Measurements from ENCODE around the gene DDIAS. TPM values are rescaled to one million over a fixed set of nuclear protein-coding genes. Genes with fewer than 3 reads are reported as not detected.
"Not testable (repeated sequence)": the region's sequence is repeated elsewhere in the genome, so short reads cannot be mapped to it uniquely, and the experiment has no call there.

Gene DDIAS
- total RNA-seq, 2 donors from 2014 or later: 1.2 TPM; not detected in 1

DNA sequence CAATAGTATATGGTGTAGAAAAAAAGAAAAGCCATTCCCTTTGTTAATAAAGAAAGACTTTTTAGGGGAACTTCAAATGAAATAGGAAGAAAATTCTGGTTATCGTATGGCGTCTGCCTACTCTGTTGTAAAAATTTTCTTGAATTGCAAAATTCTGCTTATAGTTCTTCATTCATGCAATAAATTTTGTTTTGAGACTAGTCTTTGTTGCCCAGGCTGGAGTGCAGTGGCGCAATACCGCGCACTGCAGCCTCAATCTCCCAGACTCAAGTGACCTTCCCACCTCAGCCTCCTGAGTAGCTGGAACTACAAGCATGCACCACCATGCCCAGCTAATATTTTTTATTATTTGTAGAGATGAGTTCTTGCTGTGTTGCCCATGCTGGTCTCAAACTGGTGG lies 5.8 kb downstream of the DDIAS start:
- Histone ChIP-seq H3K4me3 (no peak overlapping the region), H3K9me3 (no peaks in the 10 kb centered on the region), H3K36me3 (no peaks in the 10 kb centered on the region), H3K27ac (no peak overlapping the region), H3K27me3 (replicated peaks; ENCODE audit: insufficient read depth) (no peaks in the 10 kb centered on the region), H3K4me1 (ENCODE audit: control insufficient read depth in 1 of 2, low read depth in 2 of 2) (no peaks in the 10 kb centered on the region)
- TF ChIP-seq, protein P1, sequence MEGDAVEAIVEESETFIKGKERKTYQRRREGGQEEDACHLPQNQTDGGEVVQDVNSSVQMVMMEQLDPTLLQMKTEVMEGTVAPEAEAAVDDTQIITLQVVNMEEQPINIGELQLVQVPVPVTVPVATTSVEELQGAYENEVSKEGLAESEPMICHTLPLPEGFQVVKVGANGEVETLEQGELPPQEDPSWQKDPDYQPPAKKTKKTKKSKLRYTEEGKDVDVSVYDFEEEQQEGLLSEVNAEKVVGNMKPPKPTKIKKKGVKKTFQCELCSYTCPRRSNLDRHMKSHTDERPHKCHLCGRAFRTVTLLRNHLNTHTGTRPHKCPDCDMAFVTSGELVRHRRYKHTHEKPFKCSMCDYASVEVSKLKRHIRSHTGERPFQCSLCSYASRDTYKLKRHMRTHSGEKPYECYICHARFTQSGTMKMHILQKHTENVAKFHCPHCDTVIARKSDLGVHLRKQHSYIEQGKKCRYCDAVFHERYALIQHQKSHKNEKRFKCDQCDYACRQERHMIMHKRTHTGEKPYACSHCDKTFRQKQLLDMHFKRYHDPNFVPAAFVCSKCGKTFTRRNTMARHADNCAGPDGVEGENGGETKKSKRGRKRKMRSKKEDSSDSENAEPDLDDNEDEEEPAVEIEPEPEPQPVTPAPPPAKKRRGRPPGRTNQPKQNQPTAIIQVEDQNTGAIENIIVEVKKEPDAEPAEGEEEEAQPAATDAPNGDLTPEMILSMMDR (IDR thresholded peaks at IDR 0.05): no peak
- DNase-seq (ENCODE audit: low spot score): no peak
- no peak for ATAC-seq (ENCODE audit: insufficient number of reproducible peaks, low FRiP score, low read depth)

DNA sequence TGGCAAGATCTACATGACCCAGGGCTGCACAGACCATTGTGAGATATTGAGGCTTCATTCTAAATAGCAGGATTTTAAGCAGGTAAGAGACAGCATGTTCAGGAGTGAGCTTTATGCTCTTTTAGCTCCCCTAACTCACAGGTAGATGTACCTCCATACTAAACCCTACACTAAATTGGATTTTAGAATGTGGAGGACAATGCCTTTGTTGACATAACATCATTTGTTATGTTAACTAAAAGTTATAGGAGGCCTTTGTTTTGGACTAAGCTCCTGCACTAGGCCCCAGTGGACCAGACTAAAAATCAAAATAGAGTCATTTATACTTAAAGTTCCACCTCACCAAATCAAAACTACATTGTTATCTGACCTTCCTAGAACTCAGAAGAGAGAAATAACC lies 6.8 kb downstream of the DDIAS start:
- Histone ChIP-seq H3K27ac (no peak overlapping the region), H3K27me3 (replicated peaks; ENCODE audit: insufficient read depth) (no peaks in the 10 kb centered on the region), H3K4me3 (no peak overlapping the region), H3K4me1 (ENCODE audit: control insufficient read depth in 1 of 2, low read depth in 2 of 2) (no peaks in the 10 kb centered on the region), H3K36me3 (no peaks in the 10 kb centered on the region), H3K9me3 (no peaks in the 10 kb centered on the region)
- ATAC-seq (ENCODE audit: insufficient number of reproducible peaks, low FRiP score, low read depth) (no peak), DNase-seq (ENCODE audit: low spot score) (no peak)
- TF ChIP-seq, protein P1 (IDR thresholded peaks at IDR 0.05): no peak

DNA sequence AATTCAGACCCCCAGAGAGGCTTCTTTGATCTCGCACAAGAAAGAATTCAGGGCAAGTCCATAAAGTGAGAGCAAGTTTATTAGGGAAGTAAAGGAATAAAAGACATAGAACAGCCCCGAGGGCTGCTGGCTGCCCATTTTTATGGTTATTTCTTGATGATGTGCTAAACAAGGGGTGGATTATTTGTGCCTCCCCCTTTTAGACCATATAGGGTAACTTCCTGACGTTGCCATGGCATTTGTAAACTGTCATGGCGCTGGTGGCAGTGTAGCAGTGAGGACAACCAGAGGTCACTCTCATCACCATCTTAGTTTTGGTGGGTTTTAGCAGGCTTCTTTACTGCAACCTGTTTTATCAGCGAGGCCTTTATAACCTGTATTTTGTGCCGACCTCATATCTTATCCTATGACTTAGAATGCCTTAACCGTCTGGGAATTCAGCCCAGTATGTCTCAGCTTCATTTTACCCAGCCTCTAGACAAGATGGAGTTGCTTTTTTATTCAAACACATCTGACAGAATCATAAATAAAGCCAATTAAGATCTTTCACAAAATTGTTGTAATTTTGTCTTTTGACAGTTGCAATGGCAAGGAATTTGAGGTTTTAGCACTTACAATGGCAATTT lies 7.6 kb downstream of the DDIAS start:
- H3K36me3 ChIP-seq: no peaks in the 10 kb centered on the region
- TF ChIP-seq, protein P1 (IDR thresholded peaks at IDR 0.05): no peak
- H3K27ac ChIP-seq: no peak overlapping the region
- H3K4me3 ChIP-seq: no peak overlapping the region
- H3K9me3 ChIP-seq: no peaks in the 10 kb centered on the region
- ATAC-seq (ENCODE audit: insufficient number of reproducible peaks, low FRiP score, low read depth) (no peak), DNase-seq (ENCODE audit: low spot score) (no peak)
- no peaks in the 10 kb centered on the region for H3K4me1 ChIP-seq (ENCODE audit: control insufficient read depth in 1 of 2, low read depth in 2 of 2)
- H3K27me3 ChIP-seq (replicated peaks; ENCODE audit: insufficient read depth): no peaks in the 10 kb centered on the region

DNA sequence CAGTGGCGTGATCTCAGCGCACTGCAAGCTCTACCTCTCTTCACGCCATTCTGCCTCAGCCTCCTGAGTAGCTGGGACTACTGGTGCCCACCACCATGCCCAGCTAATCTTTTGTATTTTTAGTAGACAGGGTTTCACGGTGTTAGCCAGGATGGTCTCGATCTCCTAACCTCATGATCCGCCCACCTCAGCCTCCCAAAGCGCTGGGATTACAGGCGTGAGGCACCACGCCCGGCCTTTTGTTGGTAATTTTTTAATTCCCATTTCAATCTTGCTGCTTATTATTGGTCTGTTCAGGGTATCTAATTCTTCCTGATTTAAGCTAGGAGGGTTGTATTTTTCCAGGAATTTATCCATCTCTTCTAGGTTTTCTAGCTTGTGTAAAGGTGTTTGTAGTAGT lies 18.2 kb downstream of the DDIAS start:
- H3K4me1 ChIP-seq (ENCODE audit: control insufficient read depth in 1 of 2, low read depth in 2 of 2); ATAC-seq (ENCODE audit: insufficient number of reproducible peaks, low FRiP score, low read depth); H3K4me3 ChIP-seq; H3K9me3 ChIP-seq; H3K27ac ChIP-seq; DNase-seq (ENCODE audit: low spot score); H3K27me3 ChIP-seq (replicated peaks; ENCODE audit: insufficient read depth); H3K36me3 ChIP-seq: not testable (repeated sequence)

DNA sequence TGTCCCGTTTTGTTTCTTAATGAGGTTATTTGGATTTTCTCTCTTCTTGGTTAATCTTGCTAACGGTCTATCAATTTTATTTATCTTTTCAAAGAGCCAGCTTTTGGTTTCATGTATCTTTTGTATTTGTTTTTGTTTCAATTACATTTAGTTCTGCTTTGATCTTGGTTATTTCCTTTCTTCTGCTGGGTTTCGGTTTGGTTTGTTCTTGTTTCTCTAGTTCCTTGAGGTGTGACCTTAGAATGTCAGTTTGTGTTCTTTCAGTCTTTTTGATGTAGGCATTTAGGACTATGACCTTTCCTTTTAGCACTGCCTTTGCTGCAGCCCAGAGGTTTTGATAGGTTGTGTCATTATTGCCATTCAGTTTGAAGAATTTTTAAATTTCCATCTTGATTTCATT lies 18.7 kb downstream of the DDIAS start:
- not testable (repeated sequence) for DNase-seq (ENCODE audit: low spot score); H3K4me1 ChIP-seq (ENCODE audit: control insufficient read depth in 1 of 2, low read depth in 2 of 2); H3K27me3 ChIP-seq (replicated peaks; ENCODE audit: insufficient read depth); H3K4me3 ChIP-seq; H3K27ac ChIP-seq; H3K36me3 ChIP-seq; H3K9me3 ChIP-seq; ATAC-seq (ENCODE audit: insufficient number of reproducible peaks, low FRiP score, low read depth)

DNA sequence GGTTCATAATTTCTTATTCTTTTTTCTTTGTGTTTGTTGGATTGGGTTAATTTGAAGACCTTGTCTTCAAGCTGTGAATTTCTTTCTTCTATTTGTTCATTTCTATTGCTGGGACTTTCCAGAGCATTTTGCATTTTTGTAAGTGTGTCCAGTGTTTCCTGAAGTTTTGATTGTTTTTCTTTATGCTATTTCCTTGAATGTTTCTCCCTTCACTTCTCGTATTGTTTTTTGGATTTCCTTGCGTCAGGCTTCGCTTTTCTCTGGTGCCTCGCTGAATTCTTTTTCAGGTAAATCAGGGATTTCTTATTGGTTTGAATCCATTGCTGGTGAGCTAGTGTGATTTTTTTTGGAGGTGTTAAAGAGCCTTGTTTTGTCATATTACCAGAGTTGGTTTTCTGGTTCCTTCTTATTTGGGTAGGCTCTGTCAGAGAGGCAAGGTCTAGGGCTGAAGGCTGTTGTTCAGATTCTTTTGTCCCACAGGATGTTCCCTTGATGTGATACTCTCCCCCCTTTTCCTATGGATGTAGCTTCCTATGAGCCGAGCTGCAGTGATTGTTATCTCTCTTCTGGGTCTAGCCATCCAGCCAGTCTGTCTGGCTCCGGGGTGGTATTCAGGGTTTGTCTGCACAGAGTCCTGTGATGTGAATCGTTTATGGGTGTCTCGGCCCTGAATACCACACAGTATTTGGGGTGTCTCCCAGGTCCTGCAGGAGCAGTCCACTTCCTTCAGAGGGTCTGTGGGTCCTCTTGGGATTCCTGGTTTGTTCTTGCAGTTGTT lies 21.0 kb downstream of the DDIAS start:
- DNase-seq (ENCODE audit: low spot score); H3K27me3 ChIP-seq (replicated peaks; ENCODE audit: insufficient read depth); H3K27ac ChIP-seq; H3K4me3 ChIP-seq; H3K9me3 ChIP-seq; H3K4me1 ChIP-seq (ENCODE audit: control insufficient read depth in 1 of 2, low read depth in 2 of 2); H3K36me3 ChIP-seq; ATAC-seq (ENCODE audit: insufficient number of reproducible peaks, low FRiP score, low read depth): not testable (repeated sequence)
